Pancreas (tissue), 10 donors: ENCODE data around the gene SLC10A7. TPM values are rescaled to one million over a fixed set of nuclear protein-coding genes. Genes with fewer than 3 reads are reported as not detected.

Experiments
- ATAC-seq, 4 donors: fragments of 200-7000 bp; cut with Tn5 transposase; one replicate each; pipeline versions ENCODE4 v1.8.0 to v1.9.1; 2020; ENCODE audit warnings: mild to moderate bottlenecking in 4 of 4, moderate library complexity in 4 of 4
- DNase-seq, 6 donors: peaks; one replicate each; pipeline ENCODE4 v3.0.0-alpha.2; 2020
- FAIRE-seq: peaks from 2 replicates; lab custom pipeline; 2012; peaks lifted over from hg19 to GRCh38; lab: Jason Lieb, UNC
- H3K27ac ChIP-seq, 4 donors: fragments of 200-600 bp; sonication (generic); 1 replicate in 3 of 4; 2 replicates in 1 of 4; pipeline versions ENCODE4 v1.5.0 to v1.8.0; 2020
- H3K27me3 ChIP-seq, 4 donors: fragments of 200-600 bp; one replicate each; pipeline ENCODE4 v1.8.0; 2021
- H3K36me3 ChIP-seq, 3 donors: fragments of 200-600 bp; sonication (generic) in 1 of 3; one replicate each; pipeline versions ENCODE4 v1.5.0 to v1.8.0; 2020 to 2021
- H3K4me1 ChIP-seq, 3 donors: fragments of 200-600 bp; one replicate each; pipeline ENCODE4 v1.8.0; 2021
- H3K4me3 ChIP-seq, 4 donors: fragments of 200-600 bp; sonication (generic) in 2 of 4; one replicate each; pipeline versions ENCODE4 v1.5.0 to v1.8.0; 2020 to 2021
- H3K9me3 ChIP-seq, 4 donors: fragments of 200-600 bp; one replicate each; pipeline ENCODE4 v1.8.0; 2021
- CTCF ChIP-seq, 4 donors: fragments of 200-600 bp; sonication (generic) in 3 of 4; IDR thresholded peaks; one replicate each; pipeline versions ENCODE4 v1.5.0 to v1.8.0; 2021; ENCODE audit warnings: antibody characterized with exemption in 4 of 4
- WGBS, 2 donors: extraction: QIAGEN DNeasy Blood & Tissue Kit; methylation state at CpG; one replicate each; pipeline ENCODE4 v1.1.7; 2013; 5-methylcytosine and 5-hydroxymethylcytosine counted together
- intact Hi-C, 3 donors: fragments of 100-400 bp; cut with DNase I; formaldehyde crosslinking; loops; one replicate each; pipeline versions ENCODE4 v1.11.1 to v1.14.2; 2022
- polyA plus RNA-seq, 2 donors: library from polyadenylated mRNA; stranded (reverse); fragments of 200-250 nt; gene quantifications; one replicate each; pipeline ENCODE4 v1.2.3, GENCODE V29; 2013
- total RNA-seq, 6 donors: library from RNA; stranded (reverse); fragmentation: NEBNext Ultra II Directional in 4 of 6; extraction: Animal tissue kit (Norgen Biotek cat#: 25700) in 4 of 6; gene quantifications; one replicate each; pipeline versions ENCODE4 v1.2.1 to v1.2.4, GENCODE V29; 2021 to 2023
- donor health status: healthy with polysubstance abuse.
- donor health status: DM: no; HTN: no; CAD: no; lungs with moderate emphysema.
- donor health status: DM: no; HTN: no; CAD: no.
- donor health status: control.
- donor health status: control.
- donor health status: Bipolar disorder and iron deficiency.
- donor health status: DM: yes; HTN: yes; CAD: no.
- donor health status: DM: no; HTN: no; CAD: no.
- donor health status: DM: no; HTN: no; CAD: no.
- donor health status: DM: yes; HTN: yes; CAD: no.

The SLC10A7 gene
- total and polyA plus RNA-seq, 8 donors, result 2.1 to 11.1 (median 6.9) TPM

- 38 to 56% methylated on average over 1 of the region's 1 CpG for WGBS, 2 donors
- Histone ChIP-seq H3K9me3 (no peaks in the 10 kb centered on the region), H3K36me3 (no peaks in the 10 kb centered on the region), H3K4me1 (no peaks in the 10 kb centered on the region), H3K27ac (peak overlapping the region in 1 of 4 donors; percentile 2), H3K4me3 (no peak overlapping the region), H3K27me3 (no peaks in the 10 kb centered on the region)
- TF ChIP-seq CTCF (IDR thresholded peaks at IDR 0.05), result no peak
- FAIRE-seq (no peak), DNase-seq (no peak), ATAC-seq (peak in 2 of 4 donors; percentile 14 to 51)
- intact Hi-C loops, result no loop called here
These were observed 265.4 kb downstream of the SLC10A7 start for GRCh38 chr4:146256328-146256727.

- H3K4me1 ChIP-seq, result no peaks in the 10 kb centered on the region
- TF ChIP-seq CTCF (IDR thresholded peaks at IDR 0.05), result no peak
- no peaks in the 10 kb centered on the region for H3K27me3 ChIP-seq
- no peaks in the 10 kb centered on the region for H3K36me3 ChIP-seq
- peak in 2 of 4 donors; percentile 16 to 53 for ATAC-seq
- no peaks in the 10 kb centered on the region for H3K9me3 ChIP-seq
- DNase-seq, result no peak
- intact Hi-C loops, result no loop called here
- WGBS, 2 donors, result 58 to 59% methylated on average over 3 of the region's 3 CpGs
- peak overlapping the region in 1 of 4 donors; percentile 2 for H3K27ac ChIP-seq
- no peak overlapping the region for H3K4me3 ChIP-seq
- no peak for FAIRE-seq
These were observed 265.9 kb downstream of the SLC10A7 start for GRCh38 chr4:146255874-146256273.

- H3K27ac ChIP-seq, result peak overlapping the region in 1 of 4 donors; percentile 2
- H3K4me1 ChIP-seq, result no peaks in the 10 kb centered on the region
- no peaks in the 10 kb centered on the region for H3K27me3 ChIP-seq
- 91 to 95% methylated on average over 1 of the region's 1 CpG for WGBS, 2 donors
- TF ChIP-seq CTCF (IDR thresholded peaks at IDR 0.05), result no peak
- H3K9me3 ChIP-seq, result no peaks in the 10 kb centered on the region
- H3K36me3 ChIP-seq, result no peaks in the 10 kb centered on the region
- H3K4me3 ChIP-seq, result no peak overlapping the region
- DNase-seq, result no peak
- FAIRE-seq, result no peak
- ATAC-seq, result no peak
- intact Hi-C loops, result no loop called here
These were observed 266.3 kb downstream of the SLC10A7 start for GRCh38 chr4:146255463-146255862.

GRCh38 chr4:146252969-146253611 is 268.6 kb downstream of the SLC10A7 start:
- peak in 1 of 4 donors; percentile 63 for ATAC-seq
- intact Hi-C loops, result no loop called here
- Histone ChIP-seq H3K27me3 (no peaks in the 10 kb centered on the region), H3K4me3 (no peak overlapping the region), H3K9me3 (no peaks in the 10 kb centered on the region), H3K36me3 (no peaks in the 10 kb centered on the region), H3K27ac (no peak overlapping the region), H3K4me1 (no peaks in the 10 kb centered on the region)
- no peak for TF ChIP-seq CTCF (IDR thresholded peaks at IDR 0.05)
- no peak for FAIRE-seq
- no peak for DNase-seq
- 48 to 50% methylated on average over 5 of the region's 5 CpGs for WGBS, 2 donors

GRCh38 chr4:146247356-146247755 is 274.4 kb downstream of the SLC10A7 start:
- ATAC-seq (no peak), DNase-seq (no peak), FAIRE-seq (no peak)
- Histone ChIP-seq H3K4me1 (peaks cover 0 to 4% (median under 1%) of the 10 kb centered on the region in 3 donors), H3K36me3 (no peaks in the 10 kb centered on the region), H3K4me3 (no peak overlapping the region), H3K27ac (no peak overlapping the region), H3K9me3 (no peaks in the 10 kb centered on the region), H3K27me3 (no peaks in the 10 kb centered on the region)
- intact Hi-C loops, result no loop called here
- 50 to 59% methylated on average over 2 of the region's 2 CpGs for WGBS, 2 donors
- no peak for TF ChIP-seq CTCF (IDR thresholded peaks at IDR 0.05)
